RPMI8226 (cell line): ENCODE data around the gene CADM1.
A peak's percentile ranks its signal among the peaks of the same experiment; 100 is the strongest.

Experiments
- DNase-seq: peaks from one replicate; pipeline ENCODE4 v3.0.0-alpha.2; 2015

The CADM1 gene

DNA sequence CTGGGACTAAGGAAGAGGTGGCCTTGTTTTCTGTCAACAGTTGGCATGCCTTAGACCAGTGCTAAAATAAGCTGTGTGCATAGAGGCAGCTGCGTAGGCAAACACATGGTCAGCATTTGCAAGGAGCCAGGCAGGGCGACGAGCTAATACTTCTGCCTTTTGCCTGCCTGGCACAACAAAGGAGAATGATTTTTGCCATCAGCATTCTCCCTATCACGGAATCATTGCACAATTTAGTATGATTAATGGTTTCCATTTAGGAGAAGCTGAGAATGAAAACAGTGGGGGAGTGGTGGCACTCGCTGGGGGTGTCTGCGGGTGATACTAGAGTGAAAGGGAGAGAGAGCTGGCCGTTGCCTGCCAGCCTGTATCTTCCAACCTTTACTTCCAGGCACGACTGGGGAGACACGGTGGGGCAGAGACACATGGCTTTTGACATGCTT, 336.0 kb downstream of the CADM1 start:
- DNase-seq, result peak; percentile 24

DNA sequence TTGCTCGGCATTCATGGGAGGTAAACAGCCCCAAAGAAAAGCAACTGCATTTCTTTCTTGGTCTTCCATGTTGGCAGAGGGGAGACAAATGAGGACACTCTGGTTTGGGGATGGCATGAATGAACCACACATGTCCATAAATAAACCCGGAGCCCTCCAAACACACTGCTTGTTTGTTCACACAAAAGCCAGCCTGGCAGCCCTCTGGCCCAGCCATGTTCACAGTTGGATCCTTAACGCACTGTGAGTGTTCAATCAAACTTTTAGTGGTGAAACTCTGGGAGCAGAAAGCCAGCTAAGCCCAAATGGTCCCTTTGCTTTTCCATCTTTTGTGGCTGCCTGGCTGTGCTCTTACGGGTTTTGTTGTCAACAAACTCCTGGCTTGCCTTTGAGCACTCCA, 336.8 kb downstream of the CADM1 start:
- no peak for DNase-seq

DNA sequence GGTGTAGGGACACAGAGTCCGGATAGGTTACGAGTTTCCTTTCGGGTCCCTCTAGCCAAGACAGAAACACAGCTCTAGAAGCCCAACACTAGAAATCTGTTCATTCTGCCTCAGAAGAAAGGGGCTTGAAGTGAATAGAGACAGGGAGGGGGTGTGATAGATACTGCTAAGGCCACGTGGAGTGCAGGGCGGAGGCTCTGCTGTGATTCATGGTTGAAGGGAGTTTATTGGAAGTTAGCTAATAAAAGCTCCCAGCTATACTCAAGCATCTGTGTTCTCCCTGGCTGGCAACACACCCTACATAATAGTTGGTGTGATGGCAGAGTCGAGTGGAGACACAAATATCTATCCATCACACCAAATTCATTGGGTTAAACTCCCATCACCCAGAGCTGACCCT, 337.4 kb downstream of the CADM1 start:
- no peak for DNase-seq

DNA sequence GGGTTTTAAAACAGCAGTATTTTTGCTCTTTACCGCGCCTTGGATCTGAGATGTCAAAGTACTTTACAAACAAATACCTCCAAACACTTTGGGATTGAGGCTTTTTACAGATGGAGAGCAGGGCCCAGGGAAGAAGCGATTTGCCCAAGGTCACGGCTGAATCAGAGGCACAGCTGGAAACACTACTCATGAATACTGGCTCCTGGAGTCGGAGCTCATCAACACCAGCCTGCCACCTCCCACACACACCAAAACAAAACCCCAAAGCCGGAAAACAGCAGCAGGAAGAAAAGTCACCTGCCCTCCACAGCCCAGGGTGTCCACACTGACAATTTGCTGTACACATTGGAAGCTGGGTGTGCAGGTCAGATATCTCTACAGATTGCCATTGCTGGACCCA, 339.4 kb downstream of the CADM1 start:
- DNase-seq, result no peak

DNA sequence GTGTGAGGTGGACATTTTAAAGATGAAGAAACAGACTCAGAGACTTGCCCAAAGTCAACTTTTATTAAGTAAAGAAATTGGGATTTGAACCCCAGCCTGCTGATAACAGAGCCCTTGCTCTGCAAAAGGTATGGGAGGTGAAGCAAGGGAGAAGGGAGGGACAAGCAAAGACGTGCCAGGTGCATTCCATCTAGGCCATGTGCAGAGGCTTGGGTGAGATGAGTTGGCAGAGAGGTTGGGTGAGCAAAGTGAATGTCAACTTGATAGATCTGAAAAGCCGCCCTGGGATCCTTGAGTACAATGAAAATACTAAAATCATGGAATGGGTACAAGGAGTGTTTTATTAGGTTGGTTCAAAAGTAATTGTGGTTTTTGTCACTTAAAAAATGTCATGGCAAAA, 341.3 kb downstream of the CADM1 start:
- DNase-seq, result no peak

DNA sequence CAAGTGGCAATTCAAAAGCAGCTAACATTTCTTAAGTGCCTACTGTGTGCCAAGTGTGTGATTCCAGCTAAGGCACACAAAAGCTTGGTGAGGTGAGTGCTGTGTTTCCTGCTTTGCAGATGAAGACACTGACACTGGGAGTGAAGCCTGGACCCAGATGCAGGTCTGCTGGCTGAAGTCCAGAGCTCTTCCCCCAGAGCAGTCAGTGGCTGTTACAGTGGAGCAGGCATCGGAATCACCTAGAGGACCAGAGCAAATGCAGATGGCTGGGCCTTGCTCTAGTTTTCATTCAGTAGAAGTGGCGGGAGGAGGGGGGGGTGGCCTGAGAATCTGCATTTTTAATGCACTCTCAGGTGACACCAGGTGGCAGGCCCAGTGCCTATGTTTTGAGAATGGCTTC, 342.3 kb downstream of the CADM1 start:
- DNase-seq, result no peak

DNA sequence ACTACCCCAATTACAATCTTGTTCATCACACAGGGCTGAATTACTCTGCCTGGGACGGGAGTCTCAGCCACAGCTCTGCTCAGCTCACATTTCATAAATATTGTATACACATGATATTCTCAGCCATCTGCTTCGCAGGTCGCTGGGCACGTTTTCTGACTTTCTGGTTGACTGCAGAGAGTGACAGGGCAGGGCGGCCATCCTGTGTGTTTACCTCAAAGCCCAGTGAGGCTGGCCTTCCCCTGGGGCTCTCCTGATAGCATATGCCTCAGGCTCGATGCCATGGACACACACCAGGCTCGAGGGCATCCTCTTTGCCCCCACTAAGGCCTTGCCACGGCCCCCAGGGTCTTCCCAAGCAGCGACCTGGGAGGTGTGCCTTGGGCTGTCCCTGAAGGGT, 345.0 kb downstream of the CADM1 start:
- DNase-seq, result no peak

DNA sequence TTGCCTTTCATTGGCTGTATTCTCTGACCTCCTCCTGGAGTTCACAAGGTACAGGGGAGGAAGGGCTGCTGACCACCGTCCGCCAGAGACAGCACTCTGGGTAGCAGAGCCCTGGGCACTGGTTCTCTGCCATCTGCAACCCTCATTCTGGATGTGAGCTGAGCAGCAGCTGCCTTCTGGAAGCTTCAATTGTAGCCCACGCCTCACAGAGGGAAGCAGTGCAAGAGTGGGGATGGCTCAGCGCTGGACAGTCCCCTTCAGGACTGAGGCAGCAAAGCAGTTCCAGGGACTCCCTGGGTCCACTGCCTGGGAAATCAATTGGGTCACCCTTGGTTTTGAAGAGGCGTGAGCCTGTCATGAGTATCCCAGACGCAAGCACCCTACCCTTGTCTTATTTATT, 346.2 kb downstream of the CADM1 start:
- DNase-seq, result no peak

DNA sequence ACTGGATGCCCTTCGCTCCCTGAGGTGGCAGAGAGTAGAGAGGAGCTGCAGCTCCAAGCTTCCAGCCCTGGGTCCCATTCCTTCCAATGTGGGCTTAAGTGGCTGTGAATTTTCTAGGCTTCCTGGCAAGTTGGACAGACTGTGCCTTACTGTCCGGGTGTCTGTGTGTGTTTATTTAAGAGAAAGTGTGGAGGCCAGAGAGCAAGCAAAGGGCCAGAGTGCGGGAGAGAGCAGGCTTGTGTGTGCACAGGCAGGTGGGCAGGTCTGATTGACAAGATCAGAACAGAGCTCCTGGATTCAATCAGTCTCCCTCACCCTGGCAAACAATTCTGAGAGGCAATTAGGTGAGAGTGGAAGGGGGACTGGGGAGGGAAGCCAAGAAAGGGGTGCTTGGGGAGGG, 347.0 kb downstream of the CADM1 start:
- no peak for DNase-seq

DNA sequence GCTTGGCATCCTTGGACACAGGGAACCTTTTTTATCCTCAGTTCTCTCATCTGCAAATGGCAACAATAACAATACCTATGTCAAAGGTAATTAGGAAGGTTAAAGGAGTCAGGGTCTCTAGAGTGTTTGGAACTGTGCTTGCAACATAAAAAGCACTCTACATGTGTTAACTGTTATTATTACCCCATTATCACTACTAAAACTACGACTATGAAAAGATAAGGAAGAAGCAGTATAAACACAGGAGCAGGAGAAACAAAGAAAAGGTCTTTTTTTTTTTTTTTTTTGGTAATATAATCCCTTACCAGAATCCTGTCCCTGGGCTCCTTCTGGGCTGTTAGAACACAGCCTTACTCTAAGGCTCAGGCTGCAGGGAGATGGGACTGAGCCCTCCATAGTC, 348.2 kb downstream of the CADM1 start:
- DNase-seq, result no peak

DNA sequence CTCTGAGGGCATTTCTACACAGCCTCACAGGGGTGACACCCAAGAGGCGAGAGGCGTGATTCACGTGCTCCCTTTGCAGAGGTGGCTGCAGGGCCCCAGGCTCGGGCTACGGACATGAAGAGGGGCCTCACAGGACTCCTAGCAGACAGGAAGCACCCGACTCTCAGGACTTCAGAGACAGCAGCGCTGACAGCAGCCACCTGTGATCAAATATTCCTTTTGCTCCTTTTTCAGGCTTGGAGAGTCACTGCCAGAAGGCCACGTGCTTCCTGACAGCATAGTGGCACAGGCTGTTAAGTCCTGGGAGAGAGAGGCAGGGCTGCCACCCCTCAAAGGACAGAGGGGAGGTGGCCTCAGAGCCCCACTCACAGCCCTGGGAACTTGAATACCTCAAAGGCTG, 348.9 kb downstream of the CADM1 start:
- peak; percentile 11 for DNase-seq

DNA sequence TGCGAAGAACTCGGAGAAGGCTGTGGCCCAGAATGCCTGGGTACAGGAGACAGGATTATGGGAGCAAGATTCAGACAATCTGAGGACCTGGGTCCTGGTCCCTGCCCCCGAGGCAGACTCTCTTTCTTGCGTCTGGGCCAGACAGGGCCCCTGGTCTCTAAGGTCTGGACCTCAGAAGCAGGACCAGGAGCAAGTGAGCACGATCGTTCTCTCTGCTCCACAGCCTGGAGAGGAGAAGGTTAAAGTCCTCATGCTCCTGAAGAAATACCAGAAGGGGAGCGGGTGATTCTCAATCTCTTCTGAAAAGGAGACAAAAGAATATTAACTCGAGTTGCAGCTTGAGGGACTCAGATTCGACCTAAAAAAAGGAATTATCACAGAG, 349.9 kb downstream of the CADM1 start:
- no peak for DNase-seq

DNA sequence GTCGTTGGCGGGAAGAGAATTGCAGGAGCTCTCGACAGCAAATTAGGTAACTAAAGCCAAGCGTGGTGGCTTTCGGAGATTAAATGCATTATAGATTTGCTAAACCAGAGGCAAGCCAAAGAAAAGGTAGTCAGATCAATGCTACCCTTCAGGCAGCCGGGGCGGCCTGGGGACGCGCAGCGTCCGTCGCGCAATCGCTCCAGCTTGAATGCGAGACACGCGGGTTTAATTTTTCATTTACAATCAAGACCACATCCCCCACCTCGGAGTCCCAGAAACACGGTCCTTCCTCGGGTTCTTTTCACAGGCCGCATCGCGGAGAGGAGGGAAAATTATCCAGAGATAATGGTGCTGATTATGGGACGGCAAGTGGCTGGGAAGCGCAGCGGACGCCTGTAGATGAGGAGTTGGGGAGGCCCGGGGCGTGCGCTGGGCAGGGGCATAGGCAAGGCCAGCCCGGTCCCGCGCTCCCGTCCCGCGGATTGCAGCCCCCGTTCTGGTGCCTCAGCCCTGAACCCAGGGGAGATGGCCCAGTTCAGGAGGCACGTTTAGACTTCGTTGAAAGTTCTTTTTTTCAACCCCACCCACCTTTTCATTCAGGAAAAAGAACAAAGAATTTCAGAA, 350.4 kb downstream of the CADM1 start:
- DNase-seq, result no peak

DNA sequence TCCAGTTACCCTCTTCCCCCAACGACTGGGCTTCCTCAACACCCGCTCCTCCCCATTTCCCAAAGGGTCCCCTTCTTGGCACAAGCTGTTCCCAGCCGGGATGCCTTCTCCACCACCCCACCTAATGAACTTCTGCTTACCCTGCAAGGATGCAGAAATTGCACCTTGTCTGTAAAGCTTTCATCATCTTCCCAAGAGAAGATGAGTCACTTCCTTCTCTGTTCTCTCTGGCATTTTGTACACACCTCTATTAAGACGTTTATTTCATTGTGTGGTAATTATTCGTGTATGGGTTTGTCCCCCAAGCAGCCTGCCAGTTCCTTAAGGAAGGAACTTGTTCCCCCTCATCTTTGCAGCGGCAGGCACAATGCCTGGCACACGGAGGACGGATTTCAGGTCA, 351.1 kb downstream of the CADM1 start:
- no peak for DNase-seq

DNA sequence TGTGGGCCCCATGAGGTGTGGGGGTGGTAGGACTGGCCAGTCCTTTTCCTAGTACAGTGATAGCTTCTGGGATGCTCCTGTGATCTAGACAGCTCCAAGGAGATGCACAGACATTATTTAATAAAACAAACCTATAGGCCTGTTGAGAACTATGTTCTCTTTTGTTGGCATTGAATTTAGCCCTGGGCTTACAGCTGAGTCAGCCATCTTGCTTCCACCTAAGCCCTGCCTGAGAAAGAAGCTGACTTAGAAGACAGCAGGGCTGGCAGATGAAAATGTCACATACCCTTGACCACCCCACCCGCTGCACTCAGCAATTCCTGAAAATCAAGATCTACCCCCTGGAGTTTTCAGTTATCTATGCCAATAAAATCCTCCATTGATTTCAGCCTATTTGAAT, 353.2 kb downstream of the CADM1 start:
- DNase-seq, result no peak

DNA sequence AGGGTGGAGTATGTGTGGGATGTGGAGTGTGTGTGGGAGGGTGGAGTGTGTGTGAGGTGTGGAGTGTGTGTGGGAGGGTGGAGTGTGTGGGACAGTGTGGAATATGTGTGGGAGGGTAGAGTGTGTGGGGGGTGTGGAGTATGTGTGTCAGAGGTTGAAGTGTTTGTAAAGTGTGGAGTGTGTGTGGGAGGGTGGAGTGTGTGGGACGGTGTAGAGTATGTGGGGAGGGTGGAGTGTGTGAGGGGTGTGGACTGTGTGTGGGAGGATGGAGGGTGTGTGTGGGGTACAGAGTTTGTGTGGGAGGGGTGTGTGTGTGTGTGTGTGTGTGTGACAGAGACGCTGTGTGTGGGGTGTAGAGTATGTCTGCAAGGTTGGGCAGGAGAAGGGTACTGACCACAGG, 355.5 kb downstream of the CADM1 start:
- no peak for DNase-seq

DNA sequence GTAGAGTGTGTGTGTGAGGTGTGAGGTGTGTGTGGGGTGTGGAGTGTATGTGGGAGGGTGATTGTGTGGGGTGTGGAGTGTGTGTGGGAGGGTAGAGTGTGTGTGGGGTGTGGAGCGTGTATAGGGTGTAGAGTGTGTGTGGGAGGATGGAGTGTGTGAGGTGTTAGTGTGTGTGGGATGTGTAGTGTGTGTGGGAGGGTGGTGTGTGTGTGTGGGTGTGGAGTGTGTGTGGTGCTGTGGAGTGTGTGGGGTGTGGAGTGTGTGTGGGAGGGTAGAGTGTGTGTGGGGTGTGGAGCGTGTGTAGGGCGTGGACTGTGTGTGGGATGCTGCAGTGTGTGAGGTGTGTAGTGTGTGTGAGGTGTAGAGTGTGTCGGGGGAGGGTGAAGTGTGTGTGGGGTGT, 356.1 kb downstream of the CADM1 start:
- no peak for DNase-seq

DNA sequence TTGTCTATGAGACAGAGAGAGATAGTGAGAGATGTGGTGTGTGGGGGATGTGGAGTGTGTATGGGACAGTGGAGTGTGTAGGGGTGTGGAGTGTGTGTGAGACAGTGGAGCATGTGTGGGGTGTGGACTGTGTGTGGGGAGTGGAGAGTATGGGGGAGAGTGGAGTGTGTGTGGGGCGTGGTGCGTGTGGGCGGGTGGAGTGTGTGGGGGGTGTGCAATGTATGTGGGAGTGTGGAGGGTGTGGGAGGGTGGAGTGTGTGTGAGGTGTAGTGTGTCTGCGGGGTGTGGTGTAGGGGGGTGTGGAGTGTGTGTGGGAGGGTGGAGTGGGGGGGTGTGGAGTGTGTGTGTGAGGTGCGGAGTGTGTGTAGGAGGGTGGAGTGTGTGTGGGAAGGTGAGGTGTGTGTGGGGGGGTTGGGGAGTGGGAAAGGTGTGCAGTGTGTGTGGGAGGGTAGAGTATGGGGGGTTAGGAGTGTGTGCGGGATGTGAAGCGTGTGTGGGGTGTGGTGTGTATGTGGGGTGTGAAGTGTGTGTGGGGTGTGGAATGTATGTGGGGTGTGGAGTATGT, 356.9 kb downstream of the CADM1 start:
- DNase-seq, result no peak

DNA sequence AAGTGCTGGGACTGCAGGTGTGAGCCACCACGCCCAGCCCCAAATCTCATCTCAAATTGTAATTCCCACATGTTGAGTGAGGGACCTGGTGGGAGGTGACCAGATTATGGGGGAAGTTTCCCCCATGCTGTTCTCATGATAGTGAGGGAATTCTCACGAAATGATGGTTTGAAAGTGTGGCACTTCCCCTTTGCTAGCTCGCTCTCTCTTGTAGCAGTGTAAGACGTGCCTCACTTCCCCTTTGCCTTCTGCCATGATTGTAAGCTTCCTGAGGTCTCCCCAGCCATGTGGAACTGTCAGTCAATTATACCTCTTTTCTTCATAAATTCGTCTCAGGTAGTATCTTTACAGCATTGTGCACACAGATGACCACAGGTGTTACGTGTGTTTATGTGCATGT, 357.8 kb downstream of the CADM1 start:
- no peak for DNase-seq

DNA sequence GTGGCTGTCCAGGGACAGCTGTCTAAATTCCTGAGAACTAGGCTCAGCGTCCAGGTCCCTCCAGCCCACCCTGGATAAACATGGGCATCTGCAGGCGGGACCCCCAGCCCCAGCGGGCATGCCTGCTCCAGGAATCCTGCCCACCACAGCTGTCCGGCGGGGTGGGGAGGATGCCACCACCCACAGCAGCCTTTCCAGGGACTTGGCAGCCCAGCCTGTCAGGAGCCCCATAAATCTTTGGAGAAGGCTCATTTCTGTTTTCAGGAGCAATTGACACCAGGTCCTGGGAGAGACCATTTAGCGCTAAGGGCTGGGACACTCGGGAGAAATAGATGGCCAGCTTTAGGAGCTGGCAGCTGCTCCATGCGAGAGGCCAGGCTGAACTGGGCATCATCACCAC, 358.9 kb downstream of the CADM1 start:
- no peak for DNase-seq

DNA sequence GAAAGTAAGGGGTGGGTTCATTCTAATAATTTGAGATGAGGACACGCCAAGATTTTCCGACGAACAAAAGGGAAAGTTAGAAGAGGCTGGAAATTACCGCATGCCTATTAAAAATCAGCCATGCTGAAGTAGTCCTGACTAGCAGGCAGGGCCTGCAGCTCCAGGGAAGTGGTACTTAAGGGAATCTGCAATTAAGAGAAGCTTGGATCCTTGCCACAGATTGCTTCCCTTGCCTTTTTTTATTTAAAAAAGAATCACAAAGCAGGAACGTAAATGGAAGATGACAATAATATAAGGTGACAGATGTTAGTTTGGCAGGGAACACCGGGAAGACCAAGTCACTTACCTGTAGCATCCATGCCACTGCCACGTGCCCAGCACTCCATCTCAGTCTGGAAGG, 359.3 kb downstream of the CADM1 start:
- no peak for DNase-seq

DNA sequence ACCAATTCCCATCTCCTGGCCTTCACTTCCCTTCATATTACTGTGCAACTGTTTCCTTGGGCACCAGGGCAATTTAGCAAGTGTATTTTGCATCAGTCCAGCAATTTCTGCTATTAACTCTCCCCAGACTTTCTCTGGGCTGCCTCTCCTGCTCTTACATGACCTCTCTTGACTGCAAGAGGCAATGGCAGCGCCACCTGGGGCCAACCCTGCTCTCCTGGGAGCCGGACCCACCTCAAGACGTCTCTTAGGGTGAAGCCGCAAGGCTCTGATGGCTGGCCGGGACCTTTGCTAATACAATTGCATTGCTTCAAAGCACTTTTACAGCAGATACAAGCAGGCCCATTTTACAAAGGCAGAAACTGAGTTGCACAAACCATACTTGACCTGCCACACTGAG, 360.2 kb downstream of the CADM1 start:
- DNase-seq, result no peak

DNA sequence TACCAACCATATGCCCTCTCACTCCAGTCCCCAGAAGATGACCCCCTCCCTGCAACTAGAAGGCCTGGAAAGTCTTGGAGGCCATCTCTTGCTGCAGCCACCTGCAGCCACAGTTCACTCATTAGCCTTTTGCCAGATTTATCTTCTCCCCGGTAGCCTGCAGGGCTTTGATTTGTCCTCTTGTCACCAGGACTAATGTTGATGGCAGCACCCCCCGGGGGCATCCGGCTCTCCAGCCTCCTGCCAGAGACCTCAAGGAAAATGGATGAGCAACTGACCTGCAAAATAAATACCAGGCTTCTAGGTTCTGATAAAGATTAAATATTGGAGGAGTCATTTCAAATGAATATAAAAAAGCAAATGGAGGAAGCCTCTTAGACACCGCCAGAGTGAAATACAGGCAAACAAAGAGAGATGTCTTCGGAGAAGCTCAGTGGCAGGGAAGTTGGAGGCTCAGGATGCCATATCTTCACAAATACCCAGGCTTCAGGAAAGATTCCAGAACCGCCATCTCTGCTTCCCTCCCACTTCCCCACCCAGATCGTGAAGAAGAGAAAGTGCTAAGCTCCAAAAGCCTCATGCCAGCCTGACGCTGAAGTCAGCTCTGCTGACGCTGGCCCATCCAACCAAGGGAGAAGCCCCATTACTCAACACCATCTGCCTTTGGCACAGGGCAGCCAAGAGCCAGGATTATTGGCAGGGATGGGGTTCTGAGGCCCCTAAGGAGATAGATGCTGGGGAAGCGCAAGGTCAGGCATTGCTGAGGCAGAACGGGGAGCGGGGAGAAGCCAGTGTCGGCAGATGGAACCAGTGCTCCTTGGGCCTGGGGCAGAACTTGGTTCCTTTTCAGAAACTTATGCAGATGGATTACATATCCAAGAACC, 362.7 kb downstream of the CADM1 start:
- DNase-seq, result no peak

DNA sequence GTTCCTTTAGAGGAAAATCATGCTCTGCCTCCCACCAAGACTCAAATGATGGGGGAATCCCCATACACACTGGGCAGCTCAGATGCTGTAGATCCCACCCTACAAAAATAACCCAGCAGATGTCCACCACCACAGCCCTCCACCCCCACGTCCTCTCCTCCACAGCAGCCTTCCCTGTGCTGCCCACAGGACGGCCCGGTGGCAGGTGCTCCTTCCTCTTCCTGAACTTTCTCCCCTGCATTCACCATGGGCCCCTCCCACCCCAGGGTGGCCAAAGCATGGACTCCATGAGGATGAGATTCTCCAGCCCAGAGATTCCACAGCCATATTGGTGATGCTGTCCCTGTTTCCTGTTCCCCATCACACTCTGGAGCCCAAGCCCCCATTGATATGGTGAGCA, 368.3 kb downstream of the CADM1 start:
- DNase-seq, result no peak

DNA sequence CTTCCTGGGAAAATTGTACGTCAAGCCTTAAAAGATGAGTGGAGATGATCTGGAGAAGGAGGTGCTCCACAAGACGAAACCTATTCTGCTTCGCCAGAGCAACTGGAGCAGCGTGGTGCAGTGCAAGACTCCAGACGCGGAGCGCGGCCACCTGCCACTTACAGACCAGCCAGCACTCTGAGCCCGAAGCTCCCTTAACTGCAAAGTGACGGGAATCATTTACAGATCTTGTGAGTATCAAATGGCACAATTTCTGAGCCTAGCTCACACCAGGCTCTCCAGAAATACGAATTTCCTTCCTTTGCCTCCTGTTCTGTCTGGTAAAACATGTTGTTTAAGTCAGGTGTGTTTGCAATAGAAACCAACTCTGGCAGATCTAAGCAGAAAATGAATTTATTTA, 369.3 kb downstream of the CADM1 start:
- no peak for DNase-seq
